Fibroblast of villous mesenchyme (primary cell): ENCODE data around the gene RUVBL2. TPM values are rescaled to one million over a fixed set of nuclear protein-coding genes. Genes with fewer than 3 reads are reported as not detected.

ENCODE experiments used
- DNase-seq: peaks from one replicate; pipeline ENCODE4 v3.0.0-alpha.2; 2010; ENCODE audit warnings: low read depth
- H3K4me3 ChIP-seq: 2 replicates; pipeline ENCODE4 v1.5.1; 2011; ENCODE audit warnings: low read depth, mild to moderate bottlenecking, low read length
- total RNA-seq: library from RNA; depleted of rRNA; stranded (reverse); fragments of >200 nt; gene quantifications from 2 replicates; pipeline ENCODE4 v1.2.3, GENCODE V29; 2012
- TF ChIP-seq, protein P1 (sequence below): IDR thresholded peaks from 2 replicates; pipeline ENCODE4 v1.5.1; 2012; ENCODE audit warnings: low read depth, mild to moderate bottlenecking, low read length; ENCODE audit not compliant: insufficient read depth

The RUVBL2 gene
- total RNA-seq, 1 donor, result 176 TPM

DNA sequence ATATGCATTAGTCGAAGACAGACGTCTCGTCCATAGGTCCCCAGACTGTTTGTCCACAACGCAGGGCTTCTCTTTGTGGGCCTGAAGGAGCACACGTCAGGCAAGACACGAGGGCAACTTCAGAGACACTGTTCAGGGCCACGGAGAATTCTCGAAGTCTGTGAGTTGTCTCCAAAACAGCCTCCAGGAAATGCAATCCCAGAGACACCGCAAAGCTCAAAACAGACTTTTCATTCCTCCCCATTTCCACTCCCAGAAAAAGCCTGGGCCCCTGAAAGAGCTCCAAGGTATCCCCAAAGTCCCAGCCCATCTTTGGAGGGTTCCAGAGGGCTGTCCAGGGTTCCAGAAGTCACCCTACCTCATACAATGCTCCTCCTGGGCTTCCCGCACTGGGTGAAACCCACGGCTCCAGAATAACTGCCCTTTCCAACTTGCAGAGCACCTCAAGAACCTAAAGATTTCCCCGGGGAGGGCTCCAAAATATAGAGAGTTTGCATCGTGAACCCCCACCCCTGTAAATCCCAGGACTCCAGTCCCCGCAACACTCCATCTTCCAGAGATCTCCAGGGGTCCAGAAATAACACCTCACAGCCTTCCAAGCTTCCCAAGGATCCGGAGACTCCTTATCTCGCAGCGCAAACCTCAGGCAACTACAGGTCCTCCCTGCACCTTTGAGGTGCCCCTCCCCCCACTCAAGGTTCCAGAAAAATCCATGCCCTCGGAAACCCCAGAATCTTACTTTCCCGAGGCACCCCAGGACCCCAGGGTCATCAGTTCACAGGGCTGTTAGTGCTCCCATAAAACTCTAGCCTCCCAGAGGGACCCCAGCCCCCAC, 29.3 kb upstream of the RUVBL2 start:
- TF ChIP-seq, protein P1, sequence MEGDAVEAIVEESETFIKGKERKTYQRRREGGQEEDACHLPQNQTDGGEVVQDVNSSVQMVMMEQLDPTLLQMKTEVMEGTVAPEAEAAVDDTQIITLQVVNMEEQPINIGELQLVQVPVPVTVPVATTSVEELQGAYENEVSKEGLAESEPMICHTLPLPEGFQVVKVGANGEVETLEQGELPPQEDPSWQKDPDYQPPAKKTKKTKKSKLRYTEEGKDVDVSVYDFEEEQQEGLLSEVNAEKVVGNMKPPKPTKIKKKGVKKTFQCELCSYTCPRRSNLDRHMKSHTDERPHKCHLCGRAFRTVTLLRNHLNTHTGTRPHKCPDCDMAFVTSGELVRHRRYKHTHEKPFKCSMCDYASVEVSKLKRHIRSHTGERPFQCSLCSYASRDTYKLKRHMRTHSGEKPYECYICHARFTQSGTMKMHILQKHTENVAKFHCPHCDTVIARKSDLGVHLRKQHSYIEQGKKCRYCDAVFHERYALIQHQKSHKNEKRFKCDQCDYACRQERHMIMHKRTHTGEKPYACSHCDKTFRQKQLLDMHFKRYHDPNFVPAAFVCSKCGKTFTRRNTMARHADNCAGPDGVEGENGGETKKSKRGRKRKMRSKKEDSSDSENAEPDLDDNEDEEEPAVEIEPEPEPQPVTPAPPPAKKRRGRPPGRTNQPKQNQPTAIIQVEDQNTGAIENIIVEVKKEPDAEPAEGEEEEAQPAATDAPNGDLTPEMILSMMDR, result no peak
- H3K4me3 ChIP-seq, result peak overlapping the region; percentile 34
- peak; percentile 72 for DNase-seq

DNA sequence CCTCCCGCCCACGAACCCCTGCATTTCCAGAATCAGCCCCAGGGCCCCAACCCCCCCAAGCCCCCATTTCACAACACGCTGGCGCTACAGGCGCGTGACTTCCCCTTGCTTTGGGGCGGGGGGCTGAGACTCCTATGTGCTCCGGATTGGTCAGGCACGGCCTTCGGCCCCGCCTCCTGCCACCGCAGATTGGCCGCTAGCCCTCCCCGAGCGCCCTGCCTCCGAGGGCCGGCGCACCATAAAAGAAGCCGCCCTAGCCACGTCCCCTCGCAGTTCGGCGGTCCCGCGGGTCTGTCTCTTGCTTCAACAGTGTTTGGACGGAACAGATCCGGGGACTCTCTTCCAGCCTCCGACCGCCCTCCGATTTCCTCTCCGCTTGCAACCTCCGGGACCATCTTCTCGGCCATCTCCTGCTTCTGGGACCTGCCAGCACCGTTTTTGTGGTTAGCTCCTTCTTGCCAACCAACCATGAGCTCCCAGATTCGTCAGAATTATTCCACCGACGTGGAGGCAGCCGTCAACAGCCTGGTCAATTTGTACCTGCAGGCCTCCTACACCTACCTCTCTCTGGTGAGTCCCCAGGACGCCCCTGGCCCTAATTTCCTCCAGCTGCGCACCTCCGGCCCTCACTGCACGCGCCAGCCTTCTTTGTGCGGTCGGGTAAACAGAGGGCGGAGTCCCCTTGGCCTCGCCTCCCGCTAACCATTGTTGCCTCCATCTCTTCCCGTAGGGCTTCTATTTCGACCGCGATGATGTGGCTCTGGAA, 28.5 kb upstream of the RUVBL2 start, which contains the start of gene FTL:
Gene FTL (plus strand): TSS at position 270 of the 766 bp plus-strand sequence. CDS start 199 bp downstream, at position 469.
- peak within 1 kb of the TSS; percentile 81 for H3K4me3 ChIP-seq
- DNase-seq, result peak; percentile 98
- TF ChIP-seq, protein P1, result no peak

DNA sequence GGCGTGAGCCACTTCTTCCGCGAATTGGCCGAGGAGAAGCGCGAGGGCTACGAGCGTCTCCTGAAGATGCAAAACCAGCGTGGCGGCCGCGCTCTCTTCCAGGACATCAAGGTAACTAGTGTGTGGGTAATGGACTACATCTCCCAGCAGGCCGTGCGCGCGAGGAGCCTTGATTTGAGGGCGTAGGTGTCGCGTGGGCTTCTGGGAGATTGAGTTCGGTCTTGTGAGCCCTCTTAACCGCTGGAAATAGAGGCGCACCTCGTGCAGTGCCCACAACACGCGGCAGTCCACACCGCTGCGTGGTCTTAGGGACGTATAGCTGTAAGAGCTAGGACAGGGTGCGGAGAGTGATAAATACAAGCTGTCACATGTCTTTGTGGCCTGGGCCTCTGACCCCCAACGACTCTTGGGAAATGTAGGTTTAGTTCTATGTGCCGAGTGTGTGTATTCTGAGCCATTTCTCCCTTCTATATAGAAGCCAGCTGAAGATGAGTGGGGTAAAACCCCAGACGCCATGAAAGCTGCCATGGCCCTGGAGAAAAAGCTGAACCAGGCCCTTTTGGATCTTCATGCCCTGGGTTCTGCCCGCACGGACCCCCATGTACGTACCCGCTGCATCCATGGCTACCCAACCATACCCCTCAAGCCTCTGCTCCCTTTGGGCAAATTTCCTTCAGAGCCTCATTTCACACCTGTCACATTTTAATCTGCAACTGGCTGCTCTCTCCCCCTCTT, 27.7 kb upstream of the RUVBL2 start:
- peak; percentile 77 for DNase-seq
- TF ChIP-seq, protein P1, result no peak
- peak overlapping the region; percentile 81 for H3K4me3 ChIP-seq

GRCh38 chr19:48966541-48967345, 26.9 kb upstream of the RUVBL2 start:
- peak; percentile 13 for DNase-seq

DNA sequence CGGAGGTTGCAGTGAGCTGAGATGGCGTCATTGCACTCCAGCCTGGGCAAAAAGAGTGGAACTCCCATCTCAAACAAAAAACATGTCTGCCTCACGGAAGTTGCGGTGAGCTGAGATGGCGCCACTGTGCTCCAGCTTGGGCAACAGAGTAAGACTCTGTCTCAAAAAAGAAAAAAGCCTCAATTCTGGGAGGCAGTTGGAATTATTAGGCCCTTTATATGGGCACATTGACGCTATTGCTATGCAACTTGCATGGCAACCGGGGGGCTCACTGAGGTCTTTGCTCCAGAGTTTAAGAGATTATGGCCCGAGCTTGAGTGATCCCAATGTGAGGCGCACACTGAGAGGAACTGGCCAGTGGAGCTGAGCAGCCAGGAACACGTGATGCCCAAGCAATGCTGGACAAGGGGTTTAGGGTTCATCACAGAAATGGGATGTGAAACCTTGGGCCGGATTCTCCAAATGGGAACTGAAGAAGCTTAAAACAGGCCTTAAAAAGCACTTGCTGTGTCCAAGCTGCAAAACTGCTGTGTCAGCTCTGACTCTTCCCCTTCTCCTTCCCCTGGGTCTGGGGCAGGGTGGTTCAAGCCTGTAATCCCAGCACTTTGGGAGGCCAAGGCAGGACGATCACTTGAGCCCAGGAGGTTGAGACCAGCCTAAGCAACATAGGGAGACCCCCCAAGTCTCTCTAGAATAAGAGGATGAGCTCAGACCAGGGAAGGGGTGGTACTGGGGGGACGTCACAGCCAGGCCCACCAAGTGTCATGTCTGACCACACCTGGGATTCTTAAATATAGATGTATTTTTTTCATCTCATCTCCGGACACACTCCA, 26.1 kb upstream of the RUVBL2 start:
- peak overlapping the region; percentile 81 for H3K4me3 ChIP-seq
- DNase-seq, result peak; percentile 81
- TF ChIP-seq, protein P1, result no peak

More at GRCh38 chr19:48966541-48967345, 26.9 kb upstream of the RUVBL2 start:
- peak overlapping the region; percentile 81 for H3K4me3 ChIP-seq
- TF ChIP-seq, protein P1, result no peak
